Astrocyte (in vitro differentiated cells and primary cell): ENCODE measurements around the gene ZNF438. TPM values are rescaled to one million over a fixed set of nuclear protein-coding genes. Genes with fewer than 3 reads are reported as not detected.
A peak's percentile ranks its signal among the peaks of the same experiment; 100 is the strongest.

Experiments used
- DNase-seq: peaks from one replicate; pipeline ENCODE4 v3.0.0-alpha.2; 2010; ENCODE audit warnings: low read depth
- FAIRE-seq: peaks from 2 replicates; lab custom pipeline; 2011; peaks lifted over from hg19 to GRCh38; lab: Jason Lieb, UNC
- H2AFZ ChIP-seq: 2 replicates; pipeline ENCODE4 v1.6.0; 2012; ENCODE audit warnings: low read depth, low read length, inconsistent platforms
- H3K27ac ChIP-seq: 2 replicates; pipeline ENCODE4 v1.5.1; 2011; ENCODE audit warnings: low read depth, low read length, inconsistent platforms
- H3K27me3 ChIP-seq: 2 replicates; pipeline ENCODE4 v1.6.0; 2011; ENCODE audit warnings: low read length, inconsistent platforms; ENCODE audit not compliant: insufficient read depth
- H3K36me3 ChIP-seq: 2 replicates; pipeline ENCODE4 v1.5.1; 2011; ENCODE audit warnings: low read length, inconsistent platforms; ENCODE audit not compliant: insufficient read depth
- H3K4me1 ChIP-seq: 2 replicates; pipeline ENCODE4 v1.5.1; 2011; ENCODE audit warnings: low read length, inconsistent platforms; ENCODE audit not compliant: insufficient read depth
- H3K4me2 ChIP-seq: 2 replicates; pipeline ENCODE4 v1.6.0; 2012; ENCODE audit warnings: low read length, inconsistent platforms
- H3K4me3 ChIP-seq: 2 replicates; pipeline ENCODE4 v1.5.1; 2011; ENCODE audit warnings: low read depth, mild to moderate bottlenecking, low read length, inconsistent platforms; ENCODE audit not compliant: insufficient read depth
- H3K79me2 ChIP-seq: 2 replicates; pipeline ENCODE4 v1.6.0; 2012; ENCODE audit warnings: mild to moderate bottlenecking, low read length, inconsistent platforms; ENCODE audit not compliant: insufficient read depth
- H3K9ac ChIP-seq: 2 replicates; pipeline ENCODE4 v1.6.0; 2012; ENCODE audit warnings: mild to moderate bottlenecking, low read length, inconsistent platforms
- H3K9me3 ChIP-seq: 2 replicates; pipeline ENCODE4 v1.5.1; 2012; ENCODE audit warnings: low read depth, mild to moderate bottlenecking, low read length, inconsistent platforms; ENCODE audit not compliant: insufficient read depth
- H4K20me1 ChIP-seq: 2 replicates; pipeline ENCODE4 v1.6.0; 2012; ENCODE audit warnings: low read length, inconsistent platforms; ENCODE audit not compliant: insufficient read depth
- H3K27ac Mint-ChIP-seq: one replicate; pipeline ENCODE4 v1.8.0; 2021; ENCODE audit warnings: mild to moderate bottlenecking, mixed read lengths; ENCODE audit not compliant: unreplicated experiment
- H3K27me3 Mint-ChIP-seq: one replicate; pipeline ENCODE4 v1.8.0; 2021; ENCODE audit warnings: low read depth, mixed read lengths; ENCODE audit not compliant: unreplicated experiment
- H3K36me3 Mint-ChIP-seq: one replicate; pipeline ENCODE4 v1.8.0; 2021; ENCODE audit warnings: low read depth, mixed read lengths; ENCODE audit not compliant: unreplicated experiment
- H3K4me1 Mint-ChIP-seq: one replicate; pipeline ENCODE4 v1.8.0; 2021; ENCODE audit warnings: low read depth, mixed read lengths; ENCODE audit not compliant: unreplicated experiment
- H3K4me3 Mint-ChIP-seq: one replicate; pipeline ENCODE4 v1.8.0; 2021; ENCODE audit warnings: mild to moderate bottlenecking, moderate library complexity, mixed read lengths; ENCODE audit not compliant: unreplicated experiment
- H3K9me3 Mint-ChIP-seq: one replicate; pipeline ENCODE4 v1.8.0; 2021; ENCODE audit warnings: mild to moderate bottlenecking, mixed read lengths; ENCODE audit not compliant: unreplicated experiment
- CTCF ChIP-seq: IDR thresholded peaks from 2 replicates; pipeline ENCODE4 v1.5.1; 2011; ENCODE audit warnings: low read depth, mild to moderate bottlenecking, inconsistent platforms, low read length, moderate library complexity; ENCODE audit not compliant: insufficient read depth
- EZH2 ChIP-seq: IDR thresholded peaks from 2 replicates; pipeline ENCODE4 v1.6.1; 2012; ENCODE audit warnings: mild to moderate bottlenecking, low read length, inconsistent platforms; ENCODE audit not compliant: insufficient read depth
- total RNA-seq: library from RNA; stranded (reverse); gene quantifications from 2 replicates; pipeline ENCODE4 v1.2.1, GENCODE V29; 2021

ZNF438 gene
- total RNA-seq, 1 donor from 2014 or later, result 2.2 TPM

- no peak for FAIRE-seq
- H2AFZ ChIP-seq, result no peak overlapping the region
- no peak overlapping the region for H3K27ac ChIP-seq
- H3K9me3 ChIP-seq, result no peaks in the 10 kb centered on the region
- TF ChIP-seq CTCF, result no peak
- no peak for TF ChIP-seq EZH2
- Mint-ChIP-seq H3K4me1 (peaks cover 10% of the 10 kb centered on the region), H3K27ac (peak overlapping the region; percentile 28), H3K36me3 (no peaks in the 10 kb centered on the region), H3K27me3 (no peaks in the 10 kb centered on the region), H3K9me3 (no peaks in the 10 kb centered on the region), H3K4me3 (no peak overlapping the region)
- H3K4me3 ChIP-seq, result no peak overlapping the region
- no peak for DNase-seq
- no peaks in the 10 kb centered on the region for H3K36me3 ChIP-seq
- H3K9ac ChIP-seq, result no peak overlapping the region
- H3K4me1 ChIP-seq, result no peaks in the 10 kb centered on the region
- no peaks in the 10 kb centered on the region for H3K27me3 ChIP-seq
- H3K79me2 ChIP-seq, result no peaks in the 10 kb centered on the region
- no peaks in the 10 kb centered on the region for H4K20me1 ChIP-seq
- H3K4me2 ChIP-seq, result no peak overlapping the region
These were observed 63.8 kb downstream of the ZNF438 start for GRCh38 chr10:30967650-30968410.

- no peaks in the 10 kb centered on the region for H3K9me3 Mint-ChIP-seq
- H3K9ac ChIP-seq, result no peak overlapping the region
- H3K4me1 Mint-ChIP-seq, result peaks cover 10% of the 10 kb centered on the region
- no peaks in the 10 kb centered on the region for H3K4me1 ChIP-seq
- H3K36me3 Mint-ChIP-seq, result no peaks in the 10 kb centered on the region
- H3K27me3 ChIP-seq, result no peaks in the 10 kb centered on the region
- DNase-seq, result no peak
- no peaks in the 10 kb centered on the region for H3K36me3 ChIP-seq
- no peak overlapping the region for H3K4me2 ChIP-seq
- H3K4me3 Mint-ChIP-seq, result no peak overlapping the region
- no peak overlapping the region for H3K4me3 ChIP-seq
- no peaks in the 10 kb centered on the region for H3K27me3 Mint-ChIP-seq
- H3K79me2 ChIP-seq, result no peaks in the 10 kb centered on the region
- TF ChIP-seq EZH2, result no peak
- no peak for TF ChIP-seq CTCF
- H2AFZ ChIP-seq, result no peak overlapping the region
- FAIRE-seq, result peak; percentile 20
- H3K27ac ChIP-seq, result no peak overlapping the region
- no peaks in the 10 kb centered on the region for H3K9me3 ChIP-seq
- no peaks in the 10 kb centered on the region for H4K20me1 ChIP-seq
- peak overlapping the region; percentile 5 for H3K27ac Mint-ChIP-seq
These were observed 67.4 kb downstream of the ZNF438 start for GRCh38 chr10:30963992-30964930.
